Activated CD8-positive, alpha-beta T cell treated with anti-CD3 and anti-CD28 coated beads for 36 hours (primary cell): Measurements from ENCODE around the gene KRTAP12-4. TPM values are rescaled to one million over a fixed set of nuclear protein-coding genes. Genes with fewer than 3 reads are reported as not detected.
"Not testable (repeated sequence)": the region's sequence is repeated elsewhere in the genome, so short reads cannot be mapped to it uniquely, and the experiment has no call there.

Experiments used
- ATAC-seq: fragments of 200-7000 bp; cut with Tn5 transposase; one replicate; pipeline ENCODE4 v1.10.0; 2021; ENCODE audit warnings: mild to moderate bottlenecking, moderate library complexity
- CTCF ChIA-PET: fragments of 350-600 bp; sonication (Branson Sonifier 250); formaldehyde crosslinking; loops from one replicate; lab custom pipeline; 2021; ENCODE audit warnings: antibody characterized with exemption; lab: Charles Lee
- POLR2A ChIA-PET: fragments of 350-600 bp; sonication (Branson Sonifier 250); formaldehyde crosslinking; loops from one replicate; lab custom pipeline; 2021; ENCODE audit warnings: antibody characterized with exemption; lab: Charles Lee
- DNase-seq: peaks from one replicate; pipeline ENCODE4 v3.0.0-alpha.2; 2020
- H3K27ac Mint-ChIP-seq: one replicate; pipeline ENCODE4 v1.8.0; 2021; ENCODE audit warnings: mild to moderate bottlenecking, mixed read lengths
- H3K27me3 Mint-ChIP-seq: one replicate; pipeline ENCODE4 v1.8.0; 2021; ENCODE audit warnings: mixed read lengths
- H3K36me3 Mint-ChIP-seq: one replicate; pipeline ENCODE4 v1.8.0; 2021; ENCODE audit warnings: low read depth, mixed read lengths
- H3K4me1 Mint-ChIP-seq: one replicate; pipeline ENCODE4 v1.8.0; 2021; ENCODE audit warnings: low read depth, mixed read lengths
- H3K4me3 Mint-ChIP-seq: one replicate; pipeline ENCODE4 v1.8.0; 2021; ENCODE audit warnings: mild to moderate bottlenecking, moderate library complexity, mixed read lengths
- H3K9me3 Mint-ChIP-seq: one replicate; pipeline ENCODE4 v1.8.0; 2021; ENCODE audit warnings: mixed read lengths
- intact Hi-C: fragments of 100-400 bp; cut with micrococcal nuclease; formaldehyde crosslinking; loops from one replicate; pipeline ENCODE4 v1.10.0; 2022
- total RNA-seq, 2 experiments: library from RNA; stranded (reverse); gene quantifications; one replicate each; pipeline ENCODE4 v1.2.3, GENCODE V29; 2021
- TF ChIP-seq, protein P1 (sequence below): fragments of 200-600 bp; IDR thresholded peaks from one replicate; pipeline ENCODE4 v1.8.0; 2022; ENCODE audit warnings: antibody characterized with exemption, mild to moderate bottlenecking

KRTAP12-4 gene
- total RNA-seq, 2 experiments from 2014 or later = not detected

DNA sequence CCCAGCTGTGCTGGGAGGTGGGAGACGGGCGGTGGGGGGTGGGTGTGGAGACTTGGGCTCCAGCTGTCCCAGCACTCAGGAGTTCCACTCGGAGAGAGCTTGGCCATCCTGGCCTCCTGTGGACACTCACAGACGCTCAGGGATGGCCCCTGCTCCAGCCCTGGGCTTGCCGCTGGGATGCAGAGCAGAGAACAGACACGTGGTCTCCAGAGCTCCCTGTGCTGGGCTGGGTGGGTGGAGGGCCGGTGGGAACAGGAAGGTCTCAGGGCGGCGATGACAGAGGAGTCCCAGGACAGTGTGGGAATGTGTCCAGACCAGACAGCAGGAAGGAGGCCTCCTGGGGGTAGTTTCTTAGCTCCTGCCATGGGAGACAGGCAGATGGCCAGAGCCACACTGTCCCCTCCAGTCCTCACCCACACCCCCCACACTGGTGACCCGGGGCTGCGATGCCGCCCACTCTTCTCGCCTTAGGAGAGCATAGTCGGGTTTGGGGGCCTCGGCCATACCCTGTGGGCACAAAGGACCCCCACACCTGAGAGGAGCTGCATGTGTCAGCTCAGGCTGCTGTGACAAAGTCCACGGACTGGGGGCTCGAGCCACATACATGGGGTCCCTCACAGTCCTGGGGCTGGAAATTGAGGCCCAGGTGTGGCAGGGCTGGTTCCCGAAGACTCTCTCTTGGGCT, 25.6 kb downstream of the KRTAP12-4 start:
- ATAC-seq (no peak), DNase-seq (no peak)
- intact Hi-C loops = no loop called here
- H3K36me3 Mint-ChIP-seq = peaks cover 26% of the 10 kb centered on the region
- ChIA-PET POLR2A (no interaction called here), CTCF (no interaction called here)
- H3K9me3 Mint-ChIP-seq = peaks cover 43% of the 10 kb centered on the region
- peaks cover 30% of the 10 kb centered on the region for H3K4me1 Mint-ChIP-seq
- TF ChIP-seq, protein P1, sequence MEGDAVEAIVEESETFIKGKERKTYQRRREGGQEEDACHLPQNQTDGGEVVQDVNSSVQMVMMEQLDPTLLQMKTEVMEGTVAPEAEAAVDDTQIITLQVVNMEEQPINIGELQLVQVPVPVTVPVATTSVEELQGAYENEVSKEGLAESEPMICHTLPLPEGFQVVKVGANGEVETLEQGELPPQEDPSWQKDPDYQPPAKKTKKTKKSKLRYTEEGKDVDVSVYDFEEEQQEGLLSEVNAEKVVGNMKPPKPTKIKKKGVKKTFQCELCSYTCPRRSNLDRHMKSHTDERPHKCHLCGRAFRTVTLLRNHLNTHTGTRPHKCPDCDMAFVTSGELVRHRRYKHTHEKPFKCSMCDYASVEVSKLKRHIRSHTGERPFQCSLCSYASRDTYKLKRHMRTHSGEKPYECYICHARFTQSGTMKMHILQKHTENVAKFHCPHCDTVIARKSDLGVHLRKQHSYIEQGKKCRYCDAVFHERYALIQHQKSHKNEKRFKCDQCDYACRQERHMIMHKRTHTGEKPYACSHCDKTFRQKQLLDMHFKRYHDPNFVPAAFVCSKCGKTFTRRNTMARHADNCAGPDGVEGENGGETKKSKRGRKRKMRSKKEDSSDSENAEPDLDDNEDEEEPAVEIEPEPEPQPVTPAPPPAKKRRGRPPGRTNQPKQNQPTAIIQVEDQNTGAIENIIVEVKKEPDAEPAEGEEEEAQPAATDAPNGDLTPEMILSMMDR = no peak
- H3K4me3 Mint-ChIP-seq = no peak overlapping the region
- no peak overlapping the region for H3K27ac Mint-ChIP-seq
- no peaks in the 10 kb centered on the region for H3K27me3 Mint-ChIP-seq

DNA sequence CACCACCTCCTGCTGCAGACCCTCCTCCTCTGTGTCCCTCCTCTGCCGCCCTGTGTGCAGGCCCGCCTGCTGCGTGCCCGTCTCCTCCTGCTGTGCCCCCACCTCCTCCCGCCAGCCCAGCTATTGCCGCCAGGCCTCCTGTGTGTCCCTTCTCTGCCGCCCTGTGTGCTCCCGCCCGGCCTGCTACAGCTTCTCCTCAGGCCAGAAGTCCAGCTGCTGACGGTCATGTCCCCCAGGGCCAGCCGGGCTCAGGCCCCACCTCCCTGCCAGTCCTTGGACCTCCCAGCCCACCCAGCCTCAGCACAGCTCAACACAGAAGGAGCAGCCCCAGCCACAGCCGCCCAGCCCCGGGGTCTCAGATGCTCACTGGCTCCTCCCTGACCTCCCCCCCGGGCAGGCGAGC, 26.6 kb downstream of the KRTAP12-4 start:
- H3K36me3 Mint-ChIP-seq = peaks cover 29% of the 10 kb centered on the region
- H3K4me1 Mint-ChIP-seq = peaks cover 30% of the 10 kb centered on the region
- POLR2A ChIA-PET, CTCF ChIA-PET, H3K27ac Mint-ChIP-seq, ATAC-seq, H3K27me3 Mint-ChIP-seq, DNase-seq, intact Hi-C loops, H3K4me3 Mint-ChIP-seq: not testable (repeated sequence)
- peaks cover 47% of the 10 kb centered on the region for H3K9me3 Mint-ChIP-seq

DNA sequence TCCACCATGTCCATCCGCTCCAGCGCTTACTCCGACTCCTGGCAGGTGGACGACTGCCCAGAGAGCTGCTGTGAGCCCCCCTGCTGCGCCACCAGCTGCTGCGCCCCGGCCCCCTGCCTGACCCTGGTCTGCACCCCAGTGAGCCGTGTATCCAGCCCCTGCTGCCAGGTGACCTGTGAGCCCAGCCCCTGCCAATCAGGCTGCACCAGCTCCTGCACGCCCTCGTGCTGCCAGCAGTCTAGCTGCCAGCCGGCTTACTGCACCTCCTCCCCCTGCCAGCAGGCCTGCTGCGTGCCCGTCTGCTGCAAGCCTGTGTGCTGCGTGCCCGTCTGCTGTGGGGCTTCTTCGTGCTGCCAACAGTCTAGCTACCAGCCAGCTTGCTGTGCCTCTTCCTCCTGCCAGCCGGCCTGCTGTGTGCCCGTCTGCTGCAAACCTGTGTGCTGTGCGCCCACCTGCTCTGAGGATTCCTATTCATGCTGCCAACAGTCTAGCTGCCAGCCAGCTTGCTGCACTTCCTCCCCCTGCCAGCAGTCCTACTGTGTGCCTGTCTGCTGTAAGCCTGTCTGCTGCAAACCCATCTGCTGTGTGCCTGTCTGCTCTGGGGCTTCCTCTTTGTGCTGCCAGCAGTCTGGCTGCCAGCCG, 27.2 kb downstream of the KRTAP12-4 start:
- Mint-ChIP-seq H3K9me3 (peaks cover 51% of the 10 kb centered on the region), H3K36me3 (peaks cover 33% of the 10 kb centered on the region), H3K4me1 (peaks cover 30% of the 10 kb centered on the region)
- DNase-seq, intact Hi-C loops, ATAC-seq, POLR2A ChIA-PET, H3K27ac Mint-ChIP-seq, CTCF ChIA-PET, H3K27me3 Mint-ChIP-seq, H3K4me3 Mint-ChIP-seq: not testable (repeated sequence)

DNA sequence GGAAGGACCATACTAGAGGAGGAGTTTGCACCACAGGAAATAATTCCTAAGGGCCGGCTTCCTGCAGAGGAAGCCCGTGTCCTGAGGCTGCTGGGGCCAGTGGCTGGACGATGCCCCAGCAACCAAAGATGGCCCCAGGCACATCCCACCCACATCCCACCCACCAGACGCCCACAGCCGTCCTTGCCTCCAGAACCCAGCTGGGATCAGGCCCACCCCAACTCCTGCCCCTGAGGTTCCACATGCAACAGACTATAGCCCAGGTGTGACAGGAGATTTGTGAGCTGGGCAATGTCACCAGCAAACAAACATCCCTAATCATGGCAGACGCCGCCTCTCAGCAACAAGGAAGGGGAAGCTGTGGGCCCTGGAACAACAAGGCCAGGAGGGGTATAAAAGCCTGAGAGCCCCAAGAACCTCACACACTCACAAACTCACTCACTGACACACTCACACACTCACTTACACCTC, 27.8 kb downstream of the KRTAP12-4 start, which contains the start of gene KRTAP10-9:
KRTAP10-9 (plus strand) TSS at position 421 of the 471 bp plus-strand sequence. CDS start 79 bp downstream, outside the sequence.
- H3K36me3 Mint-ChIP-seq = peaks cover 29% of the 10 kb centered on the region
- H3K4me3 Mint-ChIP-seq = no peak within 1 kb of the TSS
- ChIA-PET CTCF (interaction anchor here (0.7 kb wide), 1 partner anchor 167 kb away, joined by 3 read pairs; no protein-coding TSS in a partner anchor), POLR2A (no interaction called here)
- H3K9me3 Mint-ChIP-seq = peaks cover 51% of the 10 kb centered on the region
- DNase-seq (no peak), ATAC-seq (no peak)
- no peak within 1 kb of the TSS for H3K27ac Mint-ChIP-seq
- TF ChIP-seq, protein P1 = no peak
- H3K4me1 Mint-ChIP-seq = peaks cover 30% of the 10 kb centered on the region
- H3K27me3 Mint-ChIP-seq = no peaks in the 10 kb centered on the region
- intact Hi-C loops = no loop called here

- DNase-seq (peak; percentile 22), ATAC-seq (peak; percentile 34)
- Mint-ChIP-seq H3K9me3 (peaks cover 48% of the 10 kb centered on the region), H3K4me1 (peaks cover 30% of the 10 kb centered on the region), H3K36me3 (peaks cover 27% of the 10 kb centered on the region), H3K27ac (no peak overlapping the region), H3K4me3 (no peak overlapping the region), H3K27me3 (no peaks in the 10 kb centered on the region)
- TF ChIP-seq, protein P1 = no peak
- CTCF ChIA-PET = interaction anchor here (0.7 to 1.3 kb wide), 2 partner anchors 14 to 167 kb away, joined by 3 read pairs; partner anchors contain the start of gene KRTAP10-8
- intact Hi-C loops = no loop called here
- POLR2A ChIA-PET = no interaction called here
Observed at GRCh38 chr21:44626262-44626661, 28.2 kb downstream of the KRTAP12-4 start.
